Omental fat pad (tissue), 4 donors: Measurements from ENCODE around the gene HNRNPDL. TPM values are rescaled to one million over a fixed set of nuclear protein-coding genes. Genes with fewer than 3 reads are reported as not detected.
"Not testable (repeated sequence)": the region's sequence is repeated elsewhere in the genome, so short reads cannot be mapped to it uniquely, and the experiment has no call there.

Source experiments
- ATAC-seq: fragments of 150-250 bp; one replicate; pipeline ENCODE4 v1.9.1; 2016; ENCODE audit warnings: mild to moderate bottlenecking, moderate library complexity; ENCODE audit not compliant: low FRiP score
- DNase-seq: peaks from one replicate; pipeline ENCODE4 v3.0.0-alpha.2; 2019; ENCODE audit warnings: low spot score
- CTCF ChIP-seq, 3 donors: fragments of 450-650 bp; IDR thresholded peaks; one replicate each; pipeline ENCODE4 v1.5.1; 2016 to 2017; ENCODE audit warnings: antibody characterized with exemption in 3 of 3, mild to moderate bottlenecking in 3 of 3, moderate library complexity in 2 of 3
- total RNA-seq, 4 donors: library from RNA; depleted of rRNA; stranded (reverse); fragments of >200 nt; gene quantifications; one replicate each; pipeline ENCODE4 v1.1.0, GENCODE V29; 2016

Gene HNRNPDL
- total RNA-seq, 4 donors from 2014 or later: 165 to 237 (median 185) TPM

GRCh38 chr4:82425478-82425877, 4.8 kb downstream of the HNRNPDL start:
- no peak for ATAC-seq
- no peak for DNase-seq
- no peak for TF ChIP-seq CTCF (IDR thresholded peaks at IDR 0.05)

GRCh38 chr4:82423245-82424054, 6.8 kb downstream of the HNRNPDL start:
- ATAC-seq (no peak), DNase-seq (no peak)
- TF ChIP-seq CTCF (IDR thresholded peaks at IDR 0.05): no peak

- DNase-seq (no peak), ATAC-seq (no peak)
Measured at GRCh38 chr4:82422616-82423015, 7.6 kb downstream of the HNRNPDL start.

GRCh38 chr4:82421796-82422560, 8.3 kb downstream of the HNRNPDL start:
- DNase-seq: no peak
- ATAC-seq: no peak
- no peak for TF ChIP-seq CTCF (IDR thresholded peaks at IDR 0.05)

More at GRCh38 chr4:82422616-82423015, 7.6 kb downstream of the HNRNPDL start:
- no peak for TF ChIP-seq CTCF (IDR thresholded peaks at IDR 0.05)

GRCh38 chr4:82419451-82419850, 10.8 kb downstream of the HNRNPDL start:
- DNase-seq (no peak), ATAC-seq (no peak)
- no peak for TF ChIP-seq CTCF (IDR thresholded peaks at IDR 0.05)

- TF ChIP-seq CTCF (IDR thresholded peaks at IDR 0.05): no peak
- ATAC-seq (no peak), DNase-seq (no peak)
Measured at GRCh38 chr4:82415922-82416365, 14.3 kb downstream of the HNRNPDL start.

- not testable (repeated sequence) for DNase-seq, ATAC-seq
Measured at GRCh38 chr4:82415061-82415460, 15.2 kb downstream of the HNRNPDL start.
